Naive thymus-derived CD4-positive, alpha-beta T cell (primary cell): ENCODE data around the gene RGS21. TPM values are rescaled to one million over a fixed set of nuclear protein-coding genes. Genes with fewer than 3 reads are reported as not detected.

ENCODE experiments used
- ATAC-seq: fragments of 150-1000 bp; cut with Tn5 transposase; 2 replicates; pipeline ENCODE4 v1.10.0; 2021; ENCODE audit warnings: mild to moderate bottlenecking, moderate library complexity
- CTCF ChIA-PET: fragments of 350-600 bp; sonication (Branson Sonifier 250); formaldehyde crosslinking; loops from one replicate; lab custom pipeline; 2021; ENCODE audit warnings: antibody characterized with exemption; lab: Charles Lee
- POLR2A ChIA-PET: fragments of 350-600 bp; sonication (Branson Sonifier 250); formaldehyde crosslinking; loops from one replicate; lab custom pipeline; 2021; ENCODE audit warnings: antibody characterized with exemption, inconsistent platforms; lab: Charles Lee
- DNase-seq, 9 donors: peaks; one replicate each; pipeline versions ENCODE4 v3.0.0 to v3.0.0-alpha.2; 2020 to 2022; ENCODE audit warnings: mixed read lengths in 1 of 9
- H3K27ac ChIP-seq: one replicate; pipeline ENCODE4 v1.7.0; 2013; ENCODE audit warnings: mild to moderate bottlenecking, low read depth, low read length, moderate library complexity
- H3K27me3 ChIP-seq, 2 donors: one replicate each; pipeline ENCODE4 v1.7.0; 2013; ENCODE audit warnings: low read length in 2 of 2, mild to moderate bottlenecking in 2 of 2, moderate library complexity in 2 of 2; ENCODE audit not compliant: control insufficient read depth in 2 of 2, insufficient read depth in 2 of 2
- H3K36me3 ChIP-seq, 3 experiments: 1 replicate in 2 of 3; 2 replicates in 1 of 3; pipeline ENCODE4 v1.7.0; 2013; ENCODE audit warnings: low read length in 3 of 3, mild to moderate bottlenecking in 3 of 3, moderate library complexity in 1 of 3; ENCODE audit not compliant: insufficient read depth in 3 of 3, control insufficient read depth in 2 of 3
- H3K4me1 ChIP-seq, 2 donors: one replicate each; pipeline ENCODE4 v1.7.0; 2013; ENCODE audit warnings: low read length in 2 of 2, mild to moderate bottlenecking in 2 of 2, moderate library complexity in 1 of 2; ENCODE audit not compliant: control insufficient read depth in 2 of 2, insufficient read depth in 2 of 2
- H3K4me3 ChIP-seq: 2 replicates; pipeline ENCODE4 v1.7.0; 2013; ENCODE audit warnings: mild to moderate bottlenecking, low read length
- H3K9me3 ChIP-seq, 3 experiments: 1 replicate in 2 of 3; 2 replicates in 1 of 3; pipeline ENCODE4 v1.7.0; 2013; ENCODE audit warnings: low read length in 3 of 3; ENCODE audit not compliant: control insufficient read depth in 2 of 3
- H3K27ac Mint-ChIP-seq, 9 donors: one replicate each; pipeline ENCODE4 v1.8.0; 2020 to 2022; ENCODE audit warnings: mixed read lengths in 9 of 9, mild to moderate bottlenecking in 8 of 9, moderate library complexity in 5 of 9, inconsistent platforms in 2 of 9
- H3K27me3 Mint-ChIP-seq, 5 donors: one replicate each; pipeline ENCODE4 v1.8.0; 2021 to 2022; ENCODE audit warnings: mixed read lengths in 5 of 5, mild to moderate bottlenecking in 1 of 5
- H3K36me3 Mint-ChIP-seq, 5 donors: one replicate each; pipeline ENCODE4 v1.8.0; 2020 to 2022; ENCODE audit warnings: mixed read lengths in 5 of 5, mild to moderate bottlenecking in 3 of 5, inconsistent platforms in 1 of 5
- H3K4me1 Mint-ChIP-seq, 7 donors: one replicate each; pipeline ENCODE4 v1.8.0; 2020 to 2022; ENCODE audit warnings: mixed read lengths in 7 of 7, mild to moderate bottlenecking in 3 of 7, inconsistent platforms in 1 of 7
- H3K4me3 Mint-ChIP-seq, 10 donors: one replicate each; pipeline ENCODE4 v1.8.0; 2020 to 2022; ENCODE audit warnings: mild to moderate bottlenecking in 10 of 10, mixed read lengths in 10 of 10, moderate library complexity in 6 of 10, inconsistent platforms in 2 of 10
- H3K9me3 Mint-ChIP-seq, 11 donors: one replicate each; pipeline ENCODE4 v1.8.0; 2020 to 2022; ENCODE audit warnings: mixed read lengths in 11 of 11, mild to moderate bottlenecking in 4 of 11, inconsistent platforms in 1 of 11, moderate library complexity in 1 of 11
- intact Hi-C, 2 donors: fragments of 100-400 bp; cut with micrococcal nuclease; formaldehyde crosslinking; loops; one replicate each; pipeline ENCODE4 v1.15.1; 2023
- polyA plus RNA-seq, 2 donors: library from polyadenylated mRNA; unstranded; fragments of 300-500 nt; fragmentation: Illumina TruSeq; gene quantifications; one replicate each; pipeline ENCODE4 v1.2.3, GENCODE V29; 2021
- total RNA-seq, 6 experiments: library from RNA in 5 of 6; stranded (reverse) in 5 of 6; gene quantifications; 1 replicate in 5 of 6; 2 replicates in 1 of 6; pipeline ENCODE4 v1.2.3 and lab custom pipeline; 2021 to 2026

RGS21 gene
- total and polyA plus RNA-seq, 7 experiments from 2014 or later, result not detected

GRCh38 chr1:192395211-192395610 is 78.4 kb downstream of the RGS21 start:
- POLR2A ChIA-PET, result no interaction called here
- H3K27me3 ChIP-seq, result no peaks in the 10 kb centered on the region
- intact Hi-C loops, result no loop called here
- ATAC-seq, result no peak
- no peak for DNase-seq
- CTCF ChIA-PET, result no interaction called here
- H3K36me3 ChIP-seq, result no peaks in the 10 kb centered on the region
- no peaks in the 10 kb centered on the region for H3K36me3 Mint-ChIP-seq
- no peak overlapping the region for H3K27ac Mint-ChIP-seq
- H3K27ac ChIP-seq, result no peak overlapping the region
- H3K4me3 ChIP-seq, result no peak overlapping the region
- H3K9me3 ChIP-seq, result no peaks in the 10 kb centered on the region
- H3K4me1 ChIP-seq, result no peaks in the 10 kb centered on the region
- no peak overlapping the region for H3K4me3 Mint-ChIP-seq
- H3K4me1 Mint-ChIP-seq, result no peaks in the 10 kb centered on the region
- peaks cover 0 to 9% (median 0%) of the 10 kb centered on the region in 5 donors for H3K27me3 Mint-ChIP-seq
- peaks cover 0 to 6% (median 0%) of the 10 kb centered on the region in 11 donors for H3K9me3 Mint-ChIP-seq

- H3K27me3 Mint-ChIP-seq, result peaks cover 0 to 9% (median 0%) of the 10 kb centered on the region in 5 donors
- CTCF ChIA-PET, result no interaction called here
- H3K36me3 Mint-ChIP-seq, result no peaks in the 10 kb centered on the region
- Histone ChIP-seq H3K4me1 (no peaks in the 10 kb centered on the region), H3K9me3 (no peaks in the 10 kb centered on the region), H3K27ac (no peak overlapping the region), H3K4me3 (no peak overlapping the region), H3K36me3 (no peaks in the 10 kb centered on the region), H3K27me3 (no peaks in the 10 kb centered on the region)
- H3K4me3 Mint-ChIP-seq, result no peak overlapping the region
- H3K4me1 Mint-ChIP-seq, result no peaks in the 10 kb centered on the region
- ATAC-seq (no peak), DNase-seq (no peak)
- POLR2A ChIA-PET, result no interaction called here
- peaks cover 0 to 6% (median 0%) of the 10 kb centered on the region in 11 donors for H3K9me3 Mint-ChIP-seq
- intact Hi-C loops, result no loop called here
- no peak overlapping the region for H3K27ac Mint-ChIP-seq
Measured at GRCh38 chr1:192395895-192396294, 79.1 kb downstream of the RGS21 start.

GRCh38 chr1:192399161-192399560 is 82.4 kb downstream of the RGS21 start:
- no peaks in the 10 kb centered on the region for H3K4me1 ChIP-seq
- peaks cover 0 to 4% (median 0%) of the 10 kb centered on the region in 7 donors for H3K4me1 Mint-ChIP-seq
- ChIA-PET CTCF (no interaction called here), POLR2A (no interaction called here)
- no peak overlapping the region for H3K4me3 Mint-ChIP-seq
- H3K27ac ChIP-seq, result no peak overlapping the region
- H3K36me3 ChIP-seq, result no peaks in the 10 kb centered on the region
- no peak for DNase-seq
- H3K27me3 Mint-ChIP-seq, result peaks cover 0 to 7% (median 4%) of the 10 kb centered on the region in 5 donors
- no peaks in the 10 kb centered on the region for H3K9me3 Mint-ChIP-seq
- no peak overlapping the region for H3K4me3 ChIP-seq
- no peaks in the 10 kb centered on the region for H3K9me3 ChIP-seq
- H3K27me3 ChIP-seq, result no peaks in the 10 kb centered on the region
- ATAC-seq, result no peak
- H3K36me3 Mint-ChIP-seq, result no peaks in the 10 kb centered on the region
- no peak overlapping the region for H3K27ac Mint-ChIP-seq
- intact Hi-C loops, result no loop called here

- Mint-ChIP-seq H3K4me3 (no peak overlapping the region), H3K9me3 (no peaks in the 10 kb centered on the region), H3K36me3 (no peaks in the 10 kb centered on the region), H3K4me1 (peaks cover 0 to 4% (median 0%) of the 10 kb centered on the region in 7 donors), H3K27ac (no peak overlapping the region), H3K27me3 (peaks cover 0 to 7% (median 1%) of the 10 kb centered on the region in 5 donors)
- no peak for DNase-seq
- no peaks in the 10 kb centered on the region for H3K9me3 ChIP-seq
- no peaks in the 10 kb centered on the region for H3K36me3 ChIP-seq
- no peak overlapping the region for H3K27ac ChIP-seq
- H3K4me3 ChIP-seq, result no peak overlapping the region
- ChIA-PET CTCF (no interaction called here), POLR2A (no interaction called here)
- no peak for ATAC-seq
- H3K4me1 ChIP-seq, result no peaks in the 10 kb centered on the region
- no peaks in the 10 kb centered on the region for H3K27me3 ChIP-seq
- intact Hi-C loops, result no loop called here
Measured at GRCh38 chr1:192401825-192402224, 85.0 kb downstream of the RGS21 start.

GRCh38 chr1:192402571-192402970 is 85.8 kb downstream of the RGS21 start:
- Mint-ChIP-seq H3K9me3 (no peaks in the 10 kb centered on the region), H3K4me3 (no peak overlapping the region), H3K4me1 (peaks cover 0 to 4% (median 0%) of the 10 kb centered on the region in 7 donors), H3K27me3 (peaks cover 0 to 7% (median 3%) of the 10 kb centered on the region in 5 donors), H3K36me3 (no peaks in the 10 kb centered on the region), H3K27ac (no peak overlapping the region)
- Histone ChIP-seq H3K9me3 (no peaks in the 10 kb centered on the region), H3K27ac (no peak overlapping the region), H3K4me3 (no peak overlapping the region), H3K36me3 (no peaks in the 10 kb centered on the region), H3K27me3 (no peaks in the 10 kb centered on the region), H3K4me1 (no peaks in the 10 kb centered on the region)
- POLR2A ChIA-PET, result no interaction called here
- DNase-seq (no peak), ATAC-seq (no peak)
- CTCF ChIA-PET, result no interaction called here
- intact Hi-C loops, result no loop called here

GRCh38 chr1:192407206-192407605 is 90.4 kb downstream of the RGS21 start:
- H3K36me3 ChIP-seq, result no peaks in the 10 kb centered on the region
- Mint-ChIP-seq H3K27me3 (peaks cover 0 to 7% (median 0%) of the 10 kb centered on the region in 5 donors), H3K27ac (no peak overlapping the region), H3K4me3 (no peak overlapping the region), H3K36me3 (no peaks in the 10 kb centered on the region), H3K4me1 (no peaks in the 10 kb centered on the region), H3K9me3 (peaks cover 0 to 1% (median 0%) of the 10 kb centered on the region in 11 donors)
- no peak overlapping the region for H3K4me3 ChIP-seq
- no peaks in the 10 kb centered on the region for H3K4me1 ChIP-seq
- ATAC-seq (no peak), DNase-seq (no peak)
- CTCF ChIA-PET, result no interaction called here
- POLR2A ChIA-PET, result no interaction called here
- no peaks in the 10 kb centered on the region for H3K27me3 ChIP-seq
- no peak overlapping the region for H3K27ac ChIP-seq
- intact Hi-C loops, result no loop called here
- no peaks in the 10 kb centered on the region for H3K9me3 ChIP-seq
